ENCODE results near the gene RAB3IL1.
A peak's percentile ranks its signal among the peaks of the same experiment; 100 is the strongest.

The RAB3IL1 gene

GRCh38 chr11:61899146-61899841 lies 18.1 kb downstream of the RAB3IL1 start:
- no peak for DNase-seq (ENCODE audit: low read depth)
- H3K4me3 ChIP-seq (ENCODE audit: control insufficient read depth, low read depth, low read length), result no peak overlapping the region
- TF ChIP-seq CTCF (IDR thresholded peaks at IDR 0.05; ENCODE audit: control insufficient read depth, insufficient read depth, low read depth, low read length, missing control alignments), result peak; percentile 100

- no peak for TF ChIP-seq CTCF (IDR thresholded peaks at IDR 0.05; ENCODE audit: control insufficient read depth, insufficient read depth, low read depth, low read length, missing control alignments)
- DNase-seq (ENCODE audit: low read depth), result no peak
- no peak overlapping the region for H3K4me3 ChIP-seq (ENCODE audit: control insufficient read depth, low read depth, low read length)
Observed at GRCh38 chr11:61898247-61898582, 19.2 kb downstream of the RAB3IL1 start.

- H3K4me3 ChIP-seq (ENCODE audit: control insufficient read depth, low read depth, low read length), result no peak overlapping the region
- peak; percentile 95 for TF ChIP-seq CTCF (IDR thresholded peaks at IDR 0.05; ENCODE audit: control insufficient read depth, insufficient read depth, low read depth, low read length, missing control alignments)
Observed at GRCh38 chr11:61897387-61898246, 19.7 kb downstream of the RAB3IL1 start.

GRCh38 chr11:61896665-61897386 lies 20.5 kb downstream of the RAB3IL1 start:
- no peak for DNase-seq (ENCODE audit: low read depth)
- no peak overlapping the region for H3K4me3 ChIP-seq (ENCODE audit: control insufficient read depth, low read depth, low read length)
- no peak for TF ChIP-seq CTCF (IDR thresholded peaks at IDR 0.05; ENCODE audit: control insufficient read depth, insufficient read depth, low read depth, low read length, missing control alignments)

More at GRCh38 chr11:61897387-61898246, 19.7 kb downstream of the RAB3IL1 start:
- no peak for DNase-seq (ENCODE audit: low read depth)

- no peak overlapping the region for H3K4me3 ChIP-seq (ENCODE audit: control insufficient read depth, low read depth, low read length)
- no peak for TF ChIP-seq CTCF (IDR thresholded peaks at IDR 0.05; ENCODE audit: control insufficient read depth, insufficient read depth, low read depth, low read length, missing control alignments)
- no peak for DNase-seq (ENCODE audit: low read depth)
Observed at GRCh38 chr11:61895718-61896059, 21.7 kb downstream of the RAB3IL1 start.

- no peak for DNase-seq (ENCODE audit: low read depth)
- no peak for TF ChIP-seq CTCF (IDR thresholded peaks at IDR 0.05; ENCODE audit: control insufficient read depth, insufficient read depth, low read depth, low read length, missing control alignments)
- H3K4me3 ChIP-seq (ENCODE audit: control insufficient read depth, low read depth, low read length), result no peak overlapping the region
Observed at GRCh38 chr11:61895046-61895717, 22.2 kb downstream of the RAB3IL1 start.

Measured in AG09309 (cell line).